ENCODE measurements around the gene CLNK. TPM values are rescaled to one million over a fixed set of nuclear protein-coding genes. Genes with fewer than 3 reads are reported as not detected.

Gene CLNK, protein sequence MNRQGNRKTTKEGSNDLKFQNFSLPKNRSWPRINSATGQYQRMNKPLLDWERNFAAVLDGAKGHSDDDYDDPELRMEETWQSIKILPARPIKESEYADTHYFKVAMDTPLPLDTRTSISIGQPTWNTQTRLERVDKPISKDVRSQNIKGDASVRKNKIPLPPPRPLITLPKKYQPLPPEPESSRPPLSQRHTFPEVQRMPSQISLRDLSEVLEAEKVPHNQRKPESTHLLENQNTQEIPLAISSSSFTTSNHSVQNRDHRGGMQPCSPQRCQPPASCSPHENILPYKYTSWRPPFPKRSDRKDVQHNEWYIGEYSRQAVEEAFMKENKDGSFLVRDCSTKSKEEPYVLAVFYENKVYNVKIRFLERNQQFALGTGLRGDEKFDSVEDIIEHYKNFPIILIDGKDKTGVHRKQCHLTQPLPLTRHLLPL
- polyA plus RNA-seq (ENCODE audit: insufficient read depth in 1 of 5, insufficient read length in 5 of 5, low replicate concordance in 1 of 5): under 1 TPM; 0.22 to 0.59 (median 0.46) TPM
- long read RNA-seq, donor 1: 0 reads
- long read RNA-seq, donor 2: 0 reads
- long read RNA-seq, donor 3: 0 reads
- long read RNA-seq, donor 4: 0 reads
- long read RNA-seq, donor 5: 0 reads
- long read RNA-seq, donor 6: 0 reads
- long read RNA-seq, donor 7: 0 reads
- long read RNA-seq, donor 8: 0 reads

DNA sequence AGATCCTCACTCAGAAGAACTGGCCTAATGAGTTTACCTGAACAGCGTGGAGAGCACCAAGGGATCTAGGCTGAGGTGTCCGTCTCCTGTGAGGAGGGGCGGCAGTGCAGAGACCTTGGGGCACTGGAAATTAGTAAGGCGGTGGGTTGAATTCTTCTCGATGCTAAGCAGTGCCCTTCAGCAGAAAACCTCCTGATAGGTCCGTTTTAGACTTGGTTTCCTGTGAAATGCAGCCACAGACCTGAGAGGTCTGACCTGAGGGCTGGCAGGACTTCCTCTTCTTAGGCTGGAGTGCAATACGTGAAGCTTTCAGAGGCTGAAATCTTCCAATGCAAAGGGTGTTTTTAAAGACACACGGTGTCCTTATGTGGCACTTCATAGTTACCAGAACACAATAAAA is at the start of gene CLNK:
CLNK (minus strand) TSS at position 138 of the 400 bp plus-strand sequence. CDS start 16,899 bp downstream, outside the sequence.
- no peak for DNase-seq

DNA sequence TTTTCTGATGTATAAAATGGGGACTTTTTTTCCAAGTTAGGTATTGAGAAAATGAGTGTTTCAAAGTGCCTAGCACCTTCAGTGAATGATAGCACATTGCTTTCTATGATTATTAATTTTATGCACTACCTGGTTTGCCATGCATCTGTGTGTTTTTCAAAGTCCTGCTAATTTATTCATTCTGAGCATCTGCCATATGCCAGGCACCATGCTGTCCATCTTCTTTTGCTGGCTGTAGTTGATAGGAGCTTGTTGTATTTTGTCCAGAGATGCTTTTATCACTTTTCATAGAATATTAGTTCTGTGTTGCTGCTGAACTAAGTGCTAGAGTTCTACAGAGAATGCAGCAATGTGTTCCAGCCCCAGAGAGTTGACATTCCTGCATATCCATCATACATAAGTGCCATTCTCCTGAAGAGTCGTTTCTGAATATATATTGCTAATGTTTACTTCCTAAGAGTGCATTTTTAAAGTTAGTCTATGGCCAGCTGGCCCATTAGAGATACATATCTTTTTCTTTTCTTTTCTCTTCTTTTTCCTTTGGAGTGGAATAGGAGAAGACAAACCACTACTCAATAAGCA is 49.0 kb upstream of the CLNK start:
- DNase-seq: no peak

DNA sequence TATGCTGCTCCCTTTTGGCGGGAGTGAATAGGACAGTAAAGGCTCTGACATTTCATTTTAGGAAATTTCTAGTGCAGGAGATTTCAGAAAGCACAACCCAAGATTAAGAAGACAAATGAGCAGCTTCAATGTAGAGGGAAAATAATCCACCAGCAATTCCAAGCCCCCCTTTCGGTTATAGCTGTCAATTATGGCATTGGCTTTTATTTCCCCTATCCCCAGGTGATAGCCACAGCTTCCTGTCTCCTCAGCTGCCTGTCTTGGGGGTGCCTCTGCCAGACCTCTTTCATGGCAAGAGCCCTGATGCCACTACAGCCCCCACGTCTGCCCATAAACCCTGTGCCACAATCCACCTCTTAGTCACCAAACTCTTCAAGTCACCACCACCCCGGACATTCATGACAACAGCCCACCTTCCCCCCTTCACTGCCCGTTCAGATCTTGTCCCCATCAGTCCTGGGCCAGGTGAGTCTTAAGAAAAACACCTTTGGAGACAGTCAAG is 48.4 kb upstream of the CLNK start:
- no peak for DNase-seq

DNA sequence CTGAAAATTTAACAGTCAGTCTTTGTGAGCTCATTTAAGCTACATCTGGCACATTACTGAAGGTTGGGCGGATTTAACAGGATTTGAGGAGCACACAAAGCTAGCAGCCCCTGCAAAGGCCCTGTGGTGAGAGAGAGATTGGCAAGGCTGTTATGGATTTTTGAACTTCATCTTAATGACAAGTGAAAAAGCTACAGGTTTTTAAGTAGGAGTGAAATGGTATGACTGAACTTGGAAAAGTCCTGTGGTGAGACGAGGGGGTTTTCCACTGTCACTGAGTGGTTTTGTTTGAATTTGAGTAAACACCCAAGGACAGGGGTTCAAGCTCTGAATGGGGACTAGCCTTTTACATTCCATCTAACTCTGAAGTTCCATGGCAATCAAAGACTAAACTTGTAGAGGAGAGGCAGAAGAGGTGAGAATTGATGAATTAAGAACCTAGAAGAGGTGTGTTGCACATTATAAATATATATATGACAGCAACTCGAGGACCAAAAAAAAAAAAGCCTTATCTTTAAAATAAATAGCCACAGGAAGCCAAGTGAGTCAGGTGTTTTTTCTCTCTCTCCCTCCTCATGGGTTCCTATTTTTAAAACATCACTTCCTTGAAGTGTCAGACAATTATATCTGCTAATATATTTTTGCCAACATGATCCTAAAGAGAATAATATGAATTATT is 47.8 kb upstream of the CLNK start:
- no peak for DNase-seq

DNA sequence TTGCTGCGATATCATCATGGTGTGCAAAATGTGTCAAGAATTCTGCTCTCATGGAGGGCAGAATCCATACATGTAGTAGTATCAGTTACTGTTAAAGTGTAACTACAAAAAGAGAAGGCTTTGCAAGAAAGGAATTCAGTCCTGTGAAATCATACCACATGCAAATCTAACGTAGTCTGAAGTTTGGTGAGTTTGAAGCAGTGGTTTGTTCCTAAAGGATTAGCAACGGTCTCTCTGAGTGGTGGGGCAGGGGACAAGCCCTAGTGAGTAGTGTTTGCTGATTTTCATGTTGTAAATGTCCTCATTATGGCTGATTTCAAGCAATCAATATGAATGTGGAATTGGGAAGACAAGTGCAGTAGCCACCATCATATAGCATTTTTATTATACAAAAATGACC is 47.1 kb upstream of the CLNK start:
- DNase-seq: no peak

DNA sequence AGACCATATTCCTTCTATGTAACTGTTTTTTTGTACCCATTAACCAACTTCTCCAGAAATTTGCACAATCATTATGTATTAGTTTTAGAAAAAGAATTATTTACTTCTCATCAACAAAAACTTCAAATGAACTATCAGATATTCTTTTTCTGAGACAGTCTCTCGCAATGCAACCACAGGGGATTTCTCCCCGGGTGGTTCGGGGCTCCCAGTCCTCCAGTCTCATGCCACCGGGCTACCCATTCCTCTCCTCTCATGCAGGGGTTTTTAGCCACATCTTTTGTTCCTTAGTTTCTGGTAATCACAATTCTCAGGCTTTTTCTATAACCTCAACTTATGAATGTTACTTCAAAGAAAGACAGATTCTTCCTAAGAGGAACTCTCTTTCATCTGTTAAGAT is 46.6 kb upstream of the CLNK start:
- DNase-seq: no peak

DNA sequence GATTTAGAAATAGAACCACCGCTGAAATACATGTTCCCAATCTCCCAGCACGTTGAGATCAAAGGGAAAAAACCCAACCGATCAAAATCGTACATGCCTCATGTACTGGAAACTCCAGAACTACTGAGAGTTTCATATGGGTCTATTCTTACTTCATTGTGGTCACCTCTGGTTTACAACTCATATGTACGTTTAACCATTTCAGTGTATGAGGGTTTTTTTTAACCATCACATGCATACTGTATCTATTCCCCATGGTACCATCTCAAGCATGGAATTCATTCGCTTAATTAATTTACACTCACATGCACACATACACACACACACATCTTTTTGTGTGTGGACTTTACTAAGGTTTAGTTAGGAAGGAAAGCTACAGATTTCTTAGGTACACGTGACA is 46.0 kb upstream of the CLNK start:
- DNase-seq: no peak

DNA sequence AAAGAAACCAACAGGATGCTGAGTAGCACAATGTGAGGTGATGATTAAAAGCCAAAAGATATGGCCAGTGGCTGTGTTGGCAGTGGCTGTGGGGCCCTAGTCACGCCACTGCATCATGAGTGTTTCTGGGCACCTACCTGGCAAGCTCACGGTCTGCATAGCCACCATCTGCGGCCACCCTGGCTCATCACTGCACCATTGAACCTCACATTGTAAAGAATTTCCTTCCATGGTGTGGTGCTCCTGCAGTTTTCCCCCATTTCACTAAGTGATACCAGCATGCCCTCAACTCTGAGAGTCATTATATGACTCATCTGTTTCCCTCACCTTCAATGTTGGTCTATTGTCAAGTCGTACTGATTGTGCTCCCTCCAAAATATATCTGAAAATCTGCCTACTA is 45.5 kb upstream of the CLNK start:
- DNase-seq: no peak

DNA sequence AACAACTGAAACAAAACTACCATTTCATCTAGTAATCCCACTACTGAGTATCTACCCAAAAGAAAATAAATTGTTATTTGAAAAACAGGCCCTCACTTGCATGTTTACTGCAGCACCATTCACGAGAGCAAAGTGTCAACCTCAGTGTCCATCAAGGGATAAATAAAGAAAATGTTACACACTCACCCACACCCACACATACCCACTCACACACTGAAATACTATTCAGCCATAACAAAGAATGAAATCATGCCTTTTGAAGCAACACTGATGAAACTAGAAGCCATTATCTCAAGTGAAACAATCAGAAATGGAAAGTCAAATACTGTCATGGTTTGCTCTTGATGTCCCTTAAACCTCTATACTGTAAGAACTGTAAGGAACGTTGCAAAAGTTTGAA is 44.8 kb upstream of the CLNK start:
- no peak for DNase-seq

DNA sequence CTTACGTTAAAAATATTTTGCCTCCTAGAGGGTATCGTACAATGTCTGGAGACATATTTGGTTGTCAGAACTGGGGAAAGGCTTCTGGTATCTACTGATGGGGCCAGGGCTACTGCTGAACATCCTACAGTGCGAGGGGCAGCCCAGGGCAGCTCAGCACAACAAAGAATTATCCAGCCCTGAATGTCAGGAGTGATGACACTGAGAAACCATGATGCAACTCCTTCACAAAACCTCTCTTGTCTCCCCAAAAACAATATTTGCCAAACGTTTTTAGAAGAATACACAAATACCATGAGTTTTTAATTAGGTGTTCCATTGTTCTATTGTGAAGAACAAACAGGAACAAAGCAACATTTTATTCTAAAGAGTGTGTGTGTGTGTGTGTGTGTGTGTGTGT is 43.4 kb upstream of the CLNK start:
- no peak for DNase-seq

DNA sequence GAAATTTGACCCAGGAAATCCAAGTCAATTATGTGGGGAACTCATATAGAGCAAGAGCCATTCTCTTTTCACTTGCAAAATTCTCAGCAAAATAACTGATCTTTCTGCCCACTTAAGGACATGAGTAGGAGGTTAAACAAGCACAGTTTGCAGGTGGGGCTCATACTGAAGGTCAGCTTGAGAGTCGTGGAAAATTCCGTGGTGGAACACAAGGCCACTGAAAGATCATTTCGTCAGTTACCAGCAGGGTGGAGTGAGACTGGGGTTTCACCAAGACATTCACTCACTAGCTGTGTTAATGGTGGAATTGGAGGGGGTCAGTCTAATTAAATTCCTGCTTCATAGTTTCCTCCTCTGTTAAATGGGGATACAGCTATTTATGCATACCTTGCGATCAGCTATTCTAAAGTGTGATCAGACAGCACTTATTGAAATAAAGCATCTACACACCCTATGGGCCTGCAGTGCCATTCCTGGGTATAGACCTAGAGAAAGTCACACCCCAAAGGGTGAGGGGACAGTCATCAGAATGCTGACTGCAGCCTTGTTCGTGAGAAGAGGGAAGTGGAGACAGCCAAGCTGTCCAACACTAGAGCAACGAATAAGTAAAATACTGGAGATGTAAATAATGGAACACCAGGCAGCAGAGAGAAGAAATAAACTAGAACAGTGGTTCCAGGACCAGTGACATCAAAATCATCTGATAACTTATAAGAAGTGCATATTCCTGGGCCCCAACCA is 42.7 kb upstream of the CLNK start:
- no peak for DNase-seq

DNA sequence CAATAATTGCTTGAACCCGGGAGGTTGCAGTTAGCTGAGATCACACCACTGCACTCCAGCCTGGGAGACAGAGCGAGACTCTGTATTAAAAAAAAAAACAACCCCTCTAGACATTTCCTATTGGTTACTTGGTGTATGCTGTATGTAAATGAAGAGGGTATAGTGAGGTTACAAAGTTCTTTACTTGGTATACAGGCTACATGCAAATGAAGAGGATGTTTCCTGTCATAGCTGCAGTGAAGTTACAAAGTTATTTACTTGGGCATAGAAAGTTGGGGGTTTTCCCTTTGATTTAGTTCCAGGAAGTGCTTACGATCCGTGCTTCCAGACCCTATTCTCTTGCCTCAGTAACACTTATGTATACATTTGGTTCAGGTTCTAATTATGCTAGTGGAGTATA is 38.4 kb upstream of the CLNK start:
- DNase-seq: no peak

DNA sequence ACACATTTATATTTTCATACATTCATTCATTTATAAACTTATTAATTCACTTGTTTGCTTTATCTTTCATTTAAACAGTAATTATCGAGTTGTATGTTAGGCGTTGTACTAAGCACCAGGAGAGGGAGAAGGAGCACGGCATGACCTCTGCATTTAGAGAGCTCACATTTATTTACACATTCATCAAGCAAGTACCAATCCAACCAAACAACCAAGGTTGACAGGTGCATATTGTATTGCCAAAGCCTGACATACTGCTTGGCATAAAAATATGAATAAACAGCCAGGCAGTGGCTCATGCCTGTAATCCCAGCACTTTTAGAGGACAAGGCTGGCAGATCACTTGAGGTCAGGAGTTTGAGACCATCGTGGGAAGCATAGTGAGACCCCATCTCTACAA is 37.0 kb upstream of the CLNK start:
- DNase-seq: no peak

DNA sequence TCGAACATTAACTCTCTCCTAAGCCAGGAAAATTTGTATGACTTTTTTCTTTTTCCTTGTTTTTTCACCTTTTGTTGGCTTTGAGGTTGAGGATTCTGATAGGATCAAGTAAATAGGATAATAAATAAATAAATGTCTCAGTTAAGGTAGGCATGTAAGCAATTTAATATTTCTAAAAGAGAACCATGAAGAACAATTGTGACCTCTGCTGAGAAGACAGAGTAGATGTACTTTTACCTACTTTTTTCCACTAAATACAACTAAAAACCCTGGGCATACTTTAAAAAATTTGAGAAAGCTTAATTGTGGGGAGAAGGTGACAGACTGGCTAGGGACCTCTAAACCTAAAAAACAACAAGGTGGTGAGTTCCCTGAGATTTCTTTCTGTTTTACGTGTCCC is 31.6 kb upstream of the CLNK start:
- DNase-seq: no peak

DNA sequence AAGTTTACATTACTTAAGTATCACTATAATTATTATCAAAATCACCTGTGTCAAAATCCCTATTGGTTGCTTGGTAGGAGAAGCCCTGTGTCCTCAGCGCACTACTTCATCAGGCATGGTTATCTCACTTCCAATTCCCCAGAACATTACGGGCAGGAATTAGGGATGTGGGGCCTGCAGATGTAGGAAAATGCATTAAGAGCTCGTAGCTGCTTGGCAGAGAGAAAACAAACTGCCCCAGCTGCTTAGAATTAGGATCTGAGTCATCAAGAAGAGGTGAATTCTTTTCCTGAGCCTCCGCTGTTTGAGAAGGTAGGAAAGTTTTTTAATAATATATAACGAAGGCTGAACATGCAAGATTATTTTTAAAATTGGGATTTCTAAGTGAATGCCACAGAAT is 31.1 kb upstream of the CLNK start:
- no peak for DNase-seq

DNA sequence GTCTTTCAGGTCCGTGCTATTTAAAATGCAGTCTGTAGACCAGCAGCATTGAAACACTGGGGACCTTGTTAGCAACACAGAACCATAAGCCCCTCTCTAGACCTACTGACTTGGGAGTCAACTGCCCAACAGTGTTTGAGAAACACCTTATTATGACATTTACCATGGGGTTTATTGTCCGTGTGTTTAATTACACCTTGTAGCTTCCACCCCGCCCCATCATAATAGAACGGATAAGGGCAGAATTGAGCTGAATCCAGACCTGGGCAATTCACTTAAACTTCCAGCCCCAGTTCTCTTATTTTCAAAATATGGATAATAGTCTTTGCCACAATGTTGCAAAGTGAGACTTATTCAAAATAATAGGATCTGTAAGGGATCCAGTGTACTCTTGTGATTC is 30.6 kb upstream of the CLNK start:
- no peak for DNase-seq

DNA sequence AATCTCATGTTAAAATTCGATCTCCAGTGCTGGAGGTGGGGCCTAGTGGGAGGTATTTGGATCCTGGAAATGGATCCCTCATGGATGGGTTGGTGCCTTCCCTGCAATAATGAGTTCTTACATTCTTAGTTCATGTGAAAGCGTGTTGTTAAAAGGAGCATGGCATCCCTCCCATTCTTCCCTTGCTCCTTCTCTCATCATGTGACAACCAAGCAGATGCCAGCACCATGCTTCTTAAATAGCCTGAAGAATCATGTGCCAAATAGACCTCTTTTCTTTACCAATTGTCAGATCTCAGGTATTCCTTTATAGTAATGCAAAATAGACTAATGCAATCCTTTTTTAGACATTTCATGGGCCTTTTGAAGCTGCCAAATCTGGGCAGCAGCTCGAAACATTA is 29.0 kb upstream of the CLNK start:
- DNase-seq: no peak

DNA sequence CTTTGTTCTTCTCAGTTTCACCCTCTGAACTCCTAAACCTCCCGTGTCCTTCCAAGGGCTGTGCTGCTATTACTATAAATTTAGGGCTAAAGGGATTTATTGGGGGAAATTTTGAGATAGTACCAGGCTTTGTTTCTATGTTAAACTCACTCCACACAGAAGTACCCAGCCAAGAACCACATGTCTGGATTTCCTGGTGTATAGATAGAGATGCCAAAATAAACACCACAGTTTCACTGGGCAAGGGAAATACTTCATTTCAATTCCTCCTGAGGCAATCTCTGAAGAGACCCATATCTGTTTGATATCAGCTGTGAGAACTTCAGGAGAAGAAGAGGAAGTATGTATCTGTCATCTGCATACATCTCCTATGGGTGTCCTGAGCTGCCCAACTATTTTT is 21.7 kb upstream of the CLNK start:
- no peak for DNase-seq

DNA sequence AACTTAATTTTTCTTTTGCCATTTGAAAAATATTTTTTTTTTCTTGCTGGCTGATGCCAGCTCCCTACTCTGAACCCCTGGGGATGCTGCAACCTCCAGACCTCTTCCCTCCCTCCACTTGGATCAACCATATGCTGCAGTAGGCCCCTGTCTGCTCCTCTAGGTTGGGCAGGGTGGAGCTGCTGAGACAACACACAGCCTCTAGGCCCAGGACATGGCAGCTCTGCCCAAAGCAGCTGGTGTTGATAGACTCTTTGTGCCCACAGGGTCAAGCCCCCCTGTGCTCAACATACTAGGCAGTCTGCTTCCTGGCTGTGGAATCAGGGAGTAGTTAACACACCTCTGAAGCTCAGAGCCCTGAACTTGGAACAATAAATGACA is 19.9 kb upstream of the CLNK start:
- DNase-seq: no peak

DNA sequence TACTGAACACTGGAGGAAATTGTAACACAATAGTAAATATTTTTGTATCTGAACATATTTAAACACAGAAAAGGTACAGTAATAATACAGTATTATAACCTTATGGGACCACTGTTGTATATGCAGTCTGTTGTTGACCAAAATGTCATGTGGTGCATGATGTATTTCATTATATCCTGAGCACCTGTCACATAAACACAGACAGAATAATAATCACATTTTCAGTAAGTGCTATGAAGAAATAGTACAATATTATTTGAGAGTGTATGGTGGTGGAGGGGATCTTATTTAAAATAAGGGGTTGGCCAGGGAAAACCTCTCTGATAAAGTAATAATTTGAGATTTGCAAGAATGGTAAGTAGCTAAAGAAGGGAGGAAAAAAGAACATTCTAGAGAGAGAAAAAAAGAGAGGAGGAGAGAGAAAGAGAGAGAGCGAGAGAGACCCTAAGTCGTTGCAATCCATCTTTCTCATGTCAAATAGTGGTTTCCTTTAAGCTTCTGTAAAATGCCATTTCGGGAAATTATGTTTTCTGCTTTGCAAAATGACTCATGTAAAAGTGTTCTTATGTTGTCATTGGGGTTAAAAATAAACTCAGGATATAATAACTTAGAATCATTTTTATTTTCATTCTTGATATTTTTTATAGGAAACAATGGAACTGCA is 19.3 kb upstream of the CLNK start:
- no peak for DNase-seq

DNA sequence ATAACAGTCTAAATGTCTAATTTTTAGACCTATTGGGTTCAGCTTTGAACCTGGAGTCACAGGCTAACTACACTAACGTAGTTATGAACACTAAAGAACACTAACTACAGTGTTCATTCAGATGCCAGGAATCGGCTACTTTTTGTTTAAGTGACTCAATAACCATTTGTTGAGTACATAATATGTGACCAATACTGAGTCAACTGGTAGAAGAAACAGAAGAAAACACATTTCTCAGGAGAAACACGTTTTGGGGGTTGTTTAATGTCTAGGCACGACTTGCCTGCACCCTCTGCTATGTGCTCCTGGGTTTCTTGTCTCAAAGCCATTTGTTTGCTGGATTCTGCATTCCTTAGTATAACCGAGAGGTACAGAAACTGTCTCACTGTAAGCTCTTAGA is 18.6 kb upstream of the CLNK start:
- no peak for DNase-seq
